Measurements from ENCODE around the gene SPEM3. TPM values are rescaled to one million over a fixed set of nuclear protein-coding genes. Genes with fewer than 3 reads are reported as not detected.

Gene SPEM3
- total and polyA plus RNA-seq, 2 of the 13 experiments (the other 11 are each of a cell fraction or from before 2014, with no cell fraction given): not detected

- TF ChIP-seq HNRNPL (IDR thresholded peaks at IDR 0.05; ENCODE audit: low read depth, low read length): no peak
- TF ChIP-seq DMAP1 (CRISPR knock-in tag; IDR thresholded peaks at IDR 0.05): no peak
- TF ChIP-seq, protein P1, sequence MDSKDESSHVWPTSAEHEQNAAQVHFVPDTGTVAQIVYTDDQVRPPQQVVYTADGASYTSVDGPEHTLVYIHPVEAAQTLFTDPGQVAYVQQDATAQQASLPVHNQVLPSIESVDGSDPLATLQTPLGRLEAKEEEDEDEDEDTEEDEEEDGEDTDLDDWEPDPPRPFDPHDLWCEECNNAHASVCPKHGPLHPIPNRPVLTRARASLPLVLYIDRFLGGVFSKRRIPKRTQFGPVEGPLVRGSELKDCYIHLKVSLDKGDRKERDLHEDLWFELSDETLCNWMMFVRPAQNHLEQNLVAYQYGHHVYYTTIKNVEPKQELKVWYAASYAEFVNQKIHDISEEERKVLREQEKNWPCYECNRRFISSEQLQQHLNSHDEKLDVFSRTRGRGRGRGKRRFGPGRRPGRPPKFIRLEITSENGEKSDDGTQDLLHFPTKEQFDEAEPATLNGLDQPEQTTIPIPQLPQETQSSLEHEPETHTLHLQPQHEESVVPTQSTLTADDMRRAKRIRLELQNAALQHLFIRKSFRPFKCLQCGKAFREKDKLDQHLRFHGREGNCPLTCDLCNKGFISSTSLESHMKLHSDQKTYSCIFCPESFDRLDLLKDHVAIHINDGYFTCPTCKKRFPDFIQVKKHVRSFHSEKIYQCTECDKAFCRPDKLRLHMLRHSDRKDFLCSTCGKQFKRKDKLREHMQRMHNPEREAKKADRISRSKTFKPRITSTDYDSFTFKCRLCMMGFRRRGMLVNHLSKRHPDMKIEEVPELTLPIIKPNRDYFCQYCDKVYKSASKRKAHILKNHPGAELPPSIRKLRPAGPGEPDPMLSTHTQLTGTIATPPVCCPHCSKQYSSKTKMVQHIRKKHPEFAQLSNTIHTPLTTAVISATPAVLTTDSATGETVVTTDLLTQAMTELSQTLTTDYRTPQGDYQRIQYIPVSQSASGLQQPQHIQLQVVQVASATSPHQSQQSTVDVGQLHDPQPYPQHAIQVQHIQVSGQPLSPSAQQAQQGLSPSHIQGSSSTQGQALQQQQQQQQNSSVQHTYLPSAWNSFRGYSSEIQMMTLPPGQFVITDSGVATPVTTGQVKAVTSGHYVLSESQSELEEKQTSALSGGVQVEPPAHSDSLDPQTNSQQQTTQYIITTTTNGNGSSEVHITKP (CRISPR knock-in tag; IDR thresholded peaks at IDR 0.05; ENCODE audit: low read depth): 0 out of 2 replicates have a peak, but pooled peaks have one; percentile 3
- peak; percentile 40; the same call in 1 of the 2 replicates for TF ChIP-seq ETV5 (CRISPR knock-in tag; IDR thresholded peaks at IDR 0.05; ENCODE audit: borderline replicate concordance)
- no peak for TF ChIP-seq ZBTB7A (CRISPR knock-in tag; IDR thresholded peaks at IDR 0.05)
- TF ChIP-seq, protein P2, sequence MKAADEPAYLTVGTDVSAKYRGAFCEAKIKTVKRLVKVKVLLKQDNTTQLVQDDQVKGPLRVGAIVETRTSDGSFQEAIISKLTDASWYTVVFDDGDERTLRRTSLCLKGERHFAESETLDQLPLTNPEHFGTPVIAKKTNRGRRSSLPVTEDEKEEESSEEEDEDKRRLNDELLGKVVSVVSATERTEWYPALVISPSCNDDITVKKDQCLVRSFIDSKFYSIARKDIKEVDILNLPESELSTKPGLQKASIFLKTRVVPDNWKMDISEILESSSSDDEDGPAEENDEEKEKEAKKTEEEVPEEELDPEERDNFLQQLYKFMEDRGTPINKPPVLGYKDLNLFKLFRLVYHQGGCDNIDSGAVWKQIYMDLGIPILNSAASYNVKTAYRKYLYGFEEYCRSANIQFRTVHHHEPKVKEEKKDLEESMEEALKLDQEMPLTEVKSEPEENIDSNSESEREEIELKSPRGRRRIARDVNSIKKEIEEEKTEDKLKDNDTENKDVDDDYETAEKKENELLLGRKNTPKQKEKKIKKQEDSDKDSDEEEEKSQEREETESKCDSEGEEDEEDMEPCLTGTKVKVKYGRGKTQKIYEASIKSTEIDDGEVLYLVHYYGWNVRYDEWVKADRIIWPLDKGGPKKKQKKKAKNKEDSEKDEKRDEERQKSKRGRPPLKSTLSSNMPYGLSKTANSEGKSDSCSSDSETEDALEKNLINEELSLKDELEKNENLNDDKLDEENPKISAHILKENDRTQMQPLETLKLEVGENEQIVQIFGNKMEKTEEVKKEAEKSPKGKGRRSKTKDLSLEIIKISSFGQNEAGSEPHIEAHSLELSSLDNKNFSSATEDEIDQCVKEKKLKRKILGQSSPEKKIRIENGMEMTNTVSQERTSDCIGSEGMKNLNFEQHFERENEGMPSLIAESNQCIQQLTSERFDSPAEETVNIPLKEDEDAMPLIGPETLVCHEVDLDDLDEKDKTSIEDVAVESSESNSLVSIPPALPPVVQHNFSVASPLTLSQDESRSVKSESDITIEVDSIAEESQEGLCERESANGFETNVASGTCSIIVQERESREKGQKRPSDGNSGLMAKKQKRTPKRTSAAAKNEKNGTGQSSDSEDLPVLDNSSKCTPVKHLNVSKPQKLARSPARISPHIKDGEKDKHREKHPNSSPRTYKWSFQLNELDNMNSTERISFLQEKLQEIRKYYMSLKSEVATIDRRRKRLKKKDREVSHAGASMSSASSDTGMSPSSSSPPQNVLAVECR (CRISPR knock-in tag; IDR thresholded peaks at IDR 0.05; ENCODE audit: borderline replicate concordance): peak; percentile 83
- no peak for TF ChIP-seq E2F5 (CRISPR knock-in tag; conservative IDR thresholded peaks at IDR 0.05)
- peak; percentile 34; the same call in 1 of the 2 replicates for TF ChIP-seq ZNF775 (CRISPR knock-in tag; IDR thresholded peaks at IDR 0.05; ENCODE audit: borderline replicate concordance)
- TF ChIP-seq TFAP4 (IDR thresholded peaks at IDR 0.05; ENCODE audit: borderline replicate concordance, low read depth): peak; percentile 23; the same call in 1 of the 2 replicates
- TF ChIP-seq ZNF121 (CRISPR knock-in tag; IDR thresholded peaks at IDR 0.05): no peak
- TF ChIP-seq ZNF343 (CRISPR knock-in tag; IDR thresholded peaks at IDR 0.05): peak; percentile 55; the same call in 1 of the 2 replicates
- TF ChIP-seq, protein P3, sequence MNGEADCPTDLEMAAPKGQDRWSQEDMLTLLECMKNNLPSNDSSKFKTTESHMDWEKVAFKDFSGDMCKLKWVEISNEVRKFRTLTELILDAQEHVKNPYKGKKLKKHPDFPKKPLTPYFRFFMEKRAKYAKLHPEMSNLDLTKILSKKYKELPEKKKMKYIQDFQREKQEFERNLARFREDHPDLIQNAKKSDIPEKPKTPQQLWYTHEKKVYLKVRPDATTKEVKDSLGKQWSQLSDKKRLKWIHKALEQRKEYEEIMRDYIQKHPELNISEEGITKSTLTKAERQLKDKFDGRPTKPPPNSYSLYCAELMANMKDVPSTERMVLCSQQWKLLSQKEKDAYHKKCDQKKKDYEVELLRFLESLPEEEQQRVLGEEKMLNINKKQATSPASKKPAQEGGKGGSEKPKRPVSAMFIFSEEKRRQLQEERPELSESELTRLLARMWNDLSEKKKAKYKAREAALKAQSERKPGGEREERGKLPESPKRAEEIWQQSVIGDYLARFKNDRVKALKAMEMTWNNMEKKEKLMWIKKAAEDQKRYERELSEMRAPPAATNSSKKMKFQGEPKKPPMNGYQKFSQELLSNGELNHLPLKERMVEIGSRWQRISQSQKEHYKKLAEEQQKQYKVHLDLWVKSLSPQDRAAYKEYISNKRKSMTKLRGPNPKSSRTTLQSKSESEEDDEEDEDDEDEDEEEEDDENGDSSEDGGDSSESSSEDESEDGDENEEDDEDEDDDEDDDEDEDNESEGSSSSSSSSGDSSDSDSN (CRISPR knock-in tag; IDR thresholded peaks at IDR 0.05): peak; percentile 32; the same call in 1 of the 2 replicates
- TF ChIP-seq POLR2G (IDR thresholded peaks at IDR 0.05; ENCODE audit: low read depth, low read length): peak; percentile 77
- TF ChIP-seq HNRNPK (IDR thresholded peaks at IDR 0.05; ENCODE audit: low read depth, low read length, poor library complexity, severe bottlenecking): peak; percentile 20
- peak; percentile 69 for TF ChIP-seq ZNF777 (CRISPR knock-in tag; IDR thresholded peaks at IDR 0.05)
Measured at GRCh38 chr17:7380855-7381683, 47.6 kb upstream of the SPEM3 start, which contains the start of gene TNK1 (continued).

Data from HepG2 (cell line).